ENCODE results near the gene ENDOG.
A peak's percentile ranks its signal among the peaks of the same experiment; 100 is the strongest.

The ENDOG gene

DNA sequence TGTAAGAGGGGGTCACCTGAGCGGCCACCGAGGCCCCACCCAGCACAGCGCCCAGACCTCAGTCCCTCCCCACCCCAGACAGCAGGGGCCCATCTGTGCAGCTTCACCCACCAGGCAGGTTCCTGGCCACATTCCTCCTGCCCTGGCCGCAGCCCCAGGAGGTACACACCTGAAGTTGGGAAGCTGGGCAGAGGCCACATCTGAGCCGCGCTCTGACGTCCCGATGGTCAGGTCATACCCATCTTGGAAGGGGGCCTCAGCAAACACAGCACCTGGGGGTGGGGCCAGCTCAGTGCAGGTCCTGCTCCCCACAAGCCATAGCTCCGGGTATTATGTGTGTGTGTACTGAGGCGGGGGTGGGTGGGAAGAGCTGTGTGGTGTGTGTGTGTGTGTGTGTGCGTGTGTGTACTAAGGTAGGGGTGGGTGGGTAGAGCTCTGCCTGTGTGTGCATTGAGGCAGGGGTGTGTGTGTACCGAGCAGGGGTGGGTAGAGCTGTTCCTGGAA lies 5.7 kb downstream of the ENDOG start:
- H3K27ac ChIP-seq (ENCODE audit: low read length), result no peak overlapping the region

DNA sequence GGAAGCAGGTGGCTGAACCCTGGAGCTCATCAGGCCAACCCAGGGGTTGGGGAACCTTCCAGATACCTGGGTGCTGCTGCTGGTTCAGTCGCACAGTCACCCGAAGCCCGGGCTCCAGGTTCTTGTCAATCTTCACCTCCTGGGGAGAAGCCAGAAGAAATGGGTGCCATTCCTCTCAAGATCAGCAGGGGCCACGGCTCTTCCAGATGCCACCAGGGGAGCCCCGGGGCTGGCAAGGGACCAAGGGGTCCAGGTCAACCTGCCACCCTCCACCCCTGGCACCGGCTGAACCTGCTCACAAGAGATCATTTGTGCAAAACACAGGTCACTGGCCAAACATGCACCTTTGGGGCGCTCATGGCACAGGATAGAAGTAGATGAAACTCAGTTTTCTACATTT lies 6.6 kb downstream of the ENDOG start:
- TF ChIP-seq EZH2 (optimal IDR thresholded peaks at IDR 0.05; ENCODE audit: low read depth, low read length) (no peak), EZH2phosphoT487 (IDR thresholded peaks at IDR 0.05; ENCODE audit: low read length) (no peak)
- TF ChIP-seq, protein P1, sequence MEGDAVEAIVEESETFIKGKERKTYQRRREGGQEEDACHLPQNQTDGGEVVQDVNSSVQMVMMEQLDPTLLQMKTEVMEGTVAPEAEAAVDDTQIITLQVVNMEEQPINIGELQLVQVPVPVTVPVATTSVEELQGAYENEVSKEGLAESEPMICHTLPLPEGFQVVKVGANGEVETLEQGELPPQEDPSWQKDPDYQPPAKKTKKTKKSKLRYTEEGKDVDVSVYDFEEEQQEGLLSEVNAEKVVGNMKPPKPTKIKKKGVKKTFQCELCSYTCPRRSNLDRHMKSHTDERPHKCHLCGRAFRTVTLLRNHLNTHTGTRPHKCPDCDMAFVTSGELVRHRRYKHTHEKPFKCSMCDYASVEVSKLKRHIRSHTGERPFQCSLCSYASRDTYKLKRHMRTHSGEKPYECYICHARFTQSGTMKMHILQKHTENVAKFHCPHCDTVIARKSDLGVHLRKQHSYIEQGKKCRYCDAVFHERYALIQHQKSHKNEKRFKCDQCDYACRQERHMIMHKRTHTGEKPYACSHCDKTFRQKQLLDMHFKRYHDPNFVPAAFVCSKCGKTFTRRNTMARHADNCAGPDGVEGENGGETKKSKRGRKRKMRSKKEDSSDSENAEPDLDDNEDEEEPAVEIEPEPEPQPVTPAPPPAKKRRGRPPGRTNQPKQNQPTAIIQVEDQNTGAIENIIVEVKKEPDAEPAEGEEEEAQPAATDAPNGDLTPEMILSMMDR (IDR thresholded peaks at IDR 0.05; ENCODE audit: low read length), result no peak
- no peak overlapping the region for H2AFZ ChIP-seq (ENCODE audit: low read length)
- no peak for DNase-seq
- peaks cover 27% of the 10 kb centered on the region for H3K79me2 ChIP-seq (ENCODE audit: low read length)
- no peak overlapping the region for H3K4me3 ChIP-seq (ENCODE audit: low read length)
- H3K9ac ChIP-seq (ENCODE audit: low read length), result no peak overlapping the region
- no peaks in the 10 kb centered on the region for H3K27me3 ChIP-seq (replicated peaks; ENCODE audit: insufficient read depth, low read length)
- no peaks in the 10 kb centered on the region for H4K20me1 ChIP-seq (ENCODE audit: insufficient read depth, low read length)
- no peaks in the 10 kb centered on the region for H3K4me1 ChIP-seq (ENCODE audit: low read length)
- no peak overlapping the region for H3K27ac ChIP-seq (ENCODE audit: low read length)
- H3K36me3 ChIP-seq (replicated peaks; ENCODE audit: insufficient read depth, low read length), result no peaks in the 10 kb centered on the region; the same call in 1 of the 2 replicates
- no peak overlapping the region for H3K4me2 ChIP-seq (ENCODE audit: low read depth, low read length)
- no peaks in the 10 kb centered on the region for H3K9me3 ChIP-seq (replicated peaks; ENCODE audit: insufficient read depth, low read length)
- H3K9me2 ChIP-seq (replicated peaks; ENCODE audit: insufficient read depth, low read length), result no peaks in the 10 kb centered on the region
- H3F3A ChIP-seq (ENCODE audit: insufficient read depth, low read length), result peaks cover 2% of the 10 kb centered on the region; the same call in 1 of the 2 replicates

More for the DNA sequence above, 5.7 kb downstream of the ENDOG start:
- Histone ChIP-seq H3K9ac (ENCODE audit: low read length) (no peak overlapping the region), H3K36me3 (replicated peaks; ENCODE audit: insufficient read depth, low read length) (no peaks in the 10 kb centered on the region; the same call in 1 of the 2 replicates), H3K4me3 (ENCODE audit: low read length) (no peak overlapping the region), H3K79me2 (ENCODE audit: low read length) (peaks cover 26% of the 10 kb centered on the region), H3K4me2 (ENCODE audit: low read depth, low read length) (no peak overlapping the region), H3K9me3 (replicated peaks; ENCODE audit: insufficient read depth, low read length) (no peaks in the 10 kb centered on the region), H4K20me1 (ENCODE audit: insufficient read depth, low read length) (no peaks in the 10 kb centered on the region), H3K9me2 (replicated peaks; ENCODE audit: insufficient read depth, low read length) (no peaks in the 10 kb centered on the region), H3K27me3 (replicated peaks; ENCODE audit: insufficient read depth, low read length) (no peaks in the 10 kb centered on the region), H3F3A (ENCODE audit: insufficient read depth, low read length) (no peaks in the 10 kb centered on the region), H2AFZ (ENCODE audit: low read length) (no peak overlapping the region), H3K4me1 (ENCODE audit: low read length) (peaks cover 5% of the 10 kb centered on the region; the same call in 1 of the 2 replicates)
- TF ChIP-seq EZH2 (optimal IDR thresholded peaks at IDR 0.05; ENCODE audit: low read depth, low read length) (no peak), EZH2phosphoT487 (IDR thresholded peaks at IDR 0.05; ENCODE audit: low read length) (no peak)
- TF ChIP-seq, protein P1 (IDR thresholded peaks at IDR 0.05; ENCODE audit: low read length), result no peak
- DNase-seq, result no peak

GRCh38 chr9:128825923-128826700 lies 7.8 kb downstream of the ENDOG start:
- H2AFZ ChIP-seq (ENCODE audit: low read length), result no peak overlapping the region
- no peaks in the 10 kb centered on the region for H4K20me1 ChIP-seq (ENCODE audit: insufficient read depth, low read length)
- no peaks in the 10 kb centered on the region for H3K27me3 ChIP-seq (replicated peaks; ENCODE audit: insufficient read depth, low read length)
- no peaks in the 10 kb centered on the region; the same call in 1 of the 2 replicates for H3K36me3 ChIP-seq (replicated peaks; ENCODE audit: insufficient read depth, low read length)
- H3K4me3 ChIP-seq (ENCODE audit: low read length), result no peak overlapping the region
- H3K79me2 ChIP-seq (ENCODE audit: low read length), result peaks cover 24% of the 10 kb centered on the region
- H3K4me1 ChIP-seq (ENCODE audit: low read length), result 0 out of 2 replicates have a peak, but pooled peaks cover 4% of the 10 kb centered on the region
- no peaks in the 10 kb centered on the region for H3K9me2 ChIP-seq (replicated peaks; ENCODE audit: insufficient read depth, low read length)
- no peak overlapping the region for H3K4me2 ChIP-seq (ENCODE audit: low read depth, low read length)
- H3F3A ChIP-seq (ENCODE audit: insufficient read depth, low read length), result peaks cover 6% of the 10 kb centered on the region; the same call in 1 of the 2 replicates
- H3K27ac ChIP-seq (ENCODE audit: low read length), result no peak overlapping the region
- H3K9ac ChIP-seq (ENCODE audit: low read length), result no peak overlapping the region
- TF ChIP-seq, protein P1 (IDR thresholded peaks at IDR 0.05; ENCODE audit: low read length), result peak; percentile 8; the same call in 1 of the 2 replicates
- TF ChIP-seq EZH2phosphoT487 (IDR thresholded peaks at IDR 0.05; ENCODE audit: low read length) (no peak), EZH2 (optimal IDR thresholded peaks at IDR 0.05; ENCODE audit: low read depth, low read length) (no peak)
- H3K9me3 ChIP-seq (replicated peaks; ENCODE audit: insufficient read depth, low read length), result no peaks in the 10 kb centered on the region
- no peak for DNase-seq
